ELF-1 (cell line): Measurements from ENCODE around the gene ATN1.

ENCODE experiments used
- DNase-seq: peaks from one replicate; pipeline ENCODE4 v3.0.0-alpha.2; 2016; ENCODE audit warnings: low read depth, low spot score

ATN1 gene

GRCh38 chr12:6975297-6976032 lies 47.7 kb downstream of the ATN1 start:
- no peak for DNase-seq

GRCh38 chr12:6977653-6978052 lies 49.9 kb downstream of the ATN1 start:
- DNase-seq, result no peak

- no peak for DNase-seq
Observed at GRCh38 chr12:6978188-6978587, 50.4 kb downstream of the ATN1 start.

GRCh38 chr12:6978611-6979011 lies 50.9 kb downstream of the ATN1 start:
- DNase-seq, result no peak

DNA sequence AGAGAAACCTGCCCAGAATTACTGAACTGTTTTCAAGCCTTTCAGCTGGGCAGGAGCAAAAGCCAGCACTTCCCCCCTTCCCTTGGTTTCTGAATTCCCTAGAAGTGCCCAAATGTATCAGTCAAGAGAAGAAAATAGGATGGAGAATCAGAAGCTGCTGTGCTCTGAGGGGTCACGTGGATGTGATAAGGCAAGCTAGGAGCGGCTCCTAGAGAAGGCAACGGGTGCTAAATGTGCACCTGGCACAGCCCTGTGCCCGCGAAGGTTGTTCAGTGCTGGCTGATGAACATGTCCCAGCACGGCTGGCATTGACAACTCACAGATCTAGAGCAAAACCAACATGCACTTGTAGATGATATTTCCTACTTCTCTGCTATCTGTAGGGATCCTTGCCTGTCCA lies 51.3 kb downstream of the ATN1 start:
- no peak for DNase-seq

DNA sequence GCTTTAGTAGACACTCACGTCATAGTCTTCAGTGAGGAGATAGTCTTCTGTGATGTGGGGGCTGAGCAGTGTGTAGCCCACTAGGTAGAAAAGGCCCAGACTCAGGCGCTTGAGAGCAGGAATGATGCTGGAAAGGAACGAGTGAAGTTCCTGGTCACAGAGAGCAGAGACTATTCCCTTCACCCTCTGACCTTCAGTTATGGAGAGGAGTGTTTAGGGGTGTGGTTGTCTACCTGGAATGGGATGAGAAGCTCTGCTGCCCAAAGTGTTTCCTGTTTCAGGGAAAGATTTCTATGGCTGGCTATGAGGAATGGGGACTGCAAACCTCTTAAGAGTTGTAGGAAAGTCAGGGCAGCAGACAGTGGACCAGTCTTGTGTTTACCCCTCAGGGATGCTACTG lies 51.7 kb downstream of the ATN1 start:
- no peak for DNase-seq

DNA sequence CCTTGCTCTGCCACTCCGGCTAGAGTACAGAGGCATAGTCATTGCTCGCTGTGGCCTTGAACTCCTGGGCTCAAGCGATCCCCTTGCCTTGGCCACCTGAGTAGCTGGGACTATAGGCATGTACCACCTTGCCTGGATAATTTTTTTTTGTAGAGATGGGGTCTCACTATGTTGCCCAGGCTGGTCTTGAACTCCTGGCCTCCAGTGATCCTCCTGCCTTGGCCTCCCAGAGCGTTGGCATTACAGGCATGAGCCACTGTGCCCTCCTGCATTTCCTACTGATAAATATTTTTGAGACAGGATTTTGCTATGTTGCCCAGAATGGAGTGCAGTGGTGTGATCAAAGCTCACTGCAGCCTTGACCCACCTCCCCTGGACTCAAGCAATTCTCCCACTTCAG lies 52.3 kb downstream of the ATN1 start:
- DNase-seq, result no peak

DNA sequence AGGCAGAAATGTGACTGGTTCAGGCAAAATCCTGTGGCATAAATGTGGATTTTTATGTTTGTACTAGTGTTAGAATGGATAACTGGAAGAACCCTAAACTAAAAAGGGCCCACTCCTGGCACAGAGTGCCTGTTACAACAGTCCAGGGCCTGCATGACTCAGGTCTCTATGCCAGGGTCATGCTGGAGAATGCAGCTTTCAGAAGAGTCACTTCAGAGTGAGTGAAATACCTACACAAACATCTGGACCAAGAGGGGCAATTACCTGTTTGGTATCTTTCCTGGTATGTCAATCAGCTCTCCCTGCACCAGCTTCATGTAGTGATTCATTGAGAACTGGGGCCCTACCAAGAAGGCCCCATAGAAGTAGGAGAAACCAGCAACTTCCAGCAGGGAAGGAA lies 53.0 kb downstream of the ATN1 start:
- DNase-seq, result no peak

DNA sequence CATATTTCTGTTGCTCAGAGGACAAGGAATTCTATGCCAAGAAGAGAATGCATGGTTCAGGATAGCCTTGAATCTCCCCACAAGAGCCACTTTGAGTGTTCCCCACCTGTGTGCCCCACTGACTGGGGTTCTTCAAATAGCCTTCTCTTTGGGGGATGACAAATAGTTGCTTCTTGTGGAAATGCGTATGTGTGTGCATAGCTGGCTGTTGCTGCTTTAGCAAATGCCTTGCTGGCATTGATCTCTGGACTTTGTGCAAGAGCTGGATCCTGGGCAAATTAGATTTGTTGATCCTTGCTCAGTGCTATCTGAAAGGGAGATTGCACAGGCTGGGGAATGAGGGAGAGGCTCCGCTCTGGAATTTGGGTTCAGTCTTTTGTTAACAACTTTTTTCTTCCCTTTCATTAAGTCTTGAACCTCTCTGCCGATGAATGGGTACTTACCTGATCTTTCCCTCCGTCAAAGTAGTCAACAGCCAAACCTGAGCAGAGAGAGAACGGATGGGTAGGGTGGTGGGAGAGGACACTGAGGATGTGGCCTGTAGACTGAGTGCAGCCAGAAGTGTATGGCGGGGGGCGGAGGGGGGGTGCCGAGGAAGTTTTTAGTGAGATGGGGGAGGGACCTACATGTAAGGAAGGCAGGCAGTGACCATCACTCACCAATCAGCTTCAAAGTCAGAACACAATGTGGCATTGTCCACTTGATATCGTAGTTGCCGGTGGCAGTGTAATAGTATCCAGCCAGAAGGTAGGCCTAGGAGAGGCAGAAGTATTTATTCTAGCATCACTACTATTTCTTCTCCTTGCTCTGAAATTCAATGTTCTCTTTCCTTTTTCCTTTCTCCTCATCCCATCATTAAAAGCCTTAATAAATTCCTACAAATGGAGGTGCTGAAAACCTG lies 53.6 kb downstream of the ATN1 start:
- no peak for DNase-seq

- no peak for DNase-seq
Observed at GRCh38 chr12:6982532-6982931, 54.8 kb downstream of the ATN1 start.

- no peak for DNase-seq
Observed at GRCh38 chr12:6987956-6988553, 60.3 kb downstream of the ATN1 start.
